HCT116 (cell line): ENCODE data around the gene MAPK8IP3. TPM values are rescaled to one million over a fixed set of nuclear protein-coding genes. Genes with fewer than 3 reads are reported as not detected.

Experiments used
- ATAC-seq: fragments of 200-7000 bp; cut with Tn5 transposase; 2 replicates; pipeline ENCODE4 v1.9.1; 2020; ENCODE audit warnings: mild to moderate bottlenecking, moderate library complexity
- BruUV-seq: library from RNA; stranded (reverse); fragments of 400-500 nt; replicated peaks from 2 replicates; lab custom pipeline; 2021; lab: Mats Ljungman, UMichigan
- CTCF ChIA-PET: fragments of 300-600 bp; sonication (Branson Sonifier 250); formaldehyde crosslinking; loops from one replicate; lab custom pipeline; 2021; ENCODE audit warnings: antibody characterized with exemption; lab: Charles Lee
- POLR2A ChIA-PET: fragments of 300-600, 350-600 bp; sonication (Branson Sonifier 250); formaldehyde crosslinking; loops from one replicate; lab custom pipeline; 2021; ENCODE audit warnings: antibody characterized with exemption; lab: Charles Lee
- RAD21 ChIA-PET, 2 experiments: fragments of 300-600 bp; sonication (Branson Sonifier 250); formaldehyde crosslinking; loops; one replicate each; lab custom pipeline; 2023; ENCODE audit warnings: low total read pairs in 2 of 2; ENCODE audit not compliant: uncharacterized antibody in 2 of 2, unreplicated experiment in 2 of 2, low non-redundant PET in 1 of 2; lab: Charles Lee
- DNase-seq: peaks from one replicate; pipeline ENCODE4 v3.0.0-alpha.2; 2010; ENCODE audit warnings: low read depth, low spot score
- H2AFZ ChIP-seq: fragments of 200-600 bp; shearing (Covaris generic), sonication (generic); 2 replicates; pipeline ENCODE4 v1.6.1; 2017; ENCODE audit warnings: low read depth, mixed run types, mixed read lengths, antibody characterized with exemption, low read length; ENCODE audit not compliant: poor library complexity, severe bottlenecking
- H3K27ac ChIP-seq: 2 replicates; pipeline ENCODE4 v1.5.1; 2012; ENCODE audit warnings: low read depth, low read length
- H3K27me3 ChIP-seq: fragments of 200-600 bp; sonication (generic); 2 replicates; pipeline ENCODE4 v1.6.1; 2016; ENCODE audit warnings: mixed run types, low read length, mixed read lengths; ENCODE audit not compliant: insufficient read depth
- H3K36me3 ChIP-seq, 2 experiments: fragments of 200-500 bp in 1 of 2; fragments of 200-600 bp in 1 of 2; sonication (Bioruptor generic) in 1 of 2; sonication (generic) in 1 of 2; 2 replicates each; pipeline versions ENCODE4 v1.5.1 to v1.6.1; 2014 to 2016; ENCODE audit warnings: low read length in 2 of 2, inconsistent platforms in 1 of 2, mixed read lengths in 1 of 2, mixed run types in 1 of 2; ENCODE audit not compliant: insufficient read depth in 2 of 2, control insufficient read depth in 1 of 2
- H3K4me1 ChIP-seq, 2 experiments: fragments of 200-600 bp in 1 of 2; sonication (generic) in 1 of 2; 2 replicates each; pipeline versions ENCODE4 v1.5.1 to v1.6.1; 2012 to 2017; ENCODE audit warnings: low read length in 2 of 2, inconsistent platforms in 1 of 2, mild to moderate bottlenecking in 1 of 2, mixed read lengths in 1 of 2, mixed run types in 1 of 2, moderate library complexity in 1 of 2; ENCODE audit not compliant: insufficient read depth in 2 of 2, control insufficient read depth in 1 of 2
- H3K4me2 ChIP-seq: fragments of 200-600 bp; sonication (generic); 2 replicates; pipeline ENCODE4 v1.6.1; 2017; ENCODE audit warnings: mixed run types, low read length, mixed read lengths
- H3K4me3 ChIP-seq, 2 experiments: fragments of 200-600 bp in 1 of 2; sonication (generic) in 1 of 2; replicated peaks in 1 of 2; 2 replicates each; pipeline ENCODE4 v1.5.1; 2011 to 2016; ENCODE audit warnings: low read length in 2 of 2, control low read depth in 1 of 2, low read depth in 1 of 2, mild to moderate bottlenecking in 1 of 2, mixed read lengths in 1 of 2, mixed run types in 1 of 2
- H3K79me2 ChIP-seq: fragments of 200-600 bp; sonication (generic); 2 replicates; pipeline ENCODE4 v1.6.1; 2017; ENCODE audit warnings: mild to moderate bottlenecking, mixed run types, low read length, moderate library complexity, mixed read lengths; ENCODE audit not compliant: insufficient read depth
- H3K9ac ChIP-seq: fragments of 200-600 bp; sonication (generic); 2 replicates; pipeline ENCODE4 v1.6.1; 2016; ENCODE audit warnings: low read length, mixed read lengths
- H3K9me2 ChIP-seq: fragments of 200-600 bp; sonication (generic), shearing (Covaris generic); 2 replicates; pipeline ENCODE4 v1.6.1; 2017; ENCODE audit warnings: mixed run types, mild to moderate bottlenecking, moderate library complexity; ENCODE audit not compliant: insufficient read depth
- H3K9me3 ChIP-seq, 2 experiments: fragments of 200-500 bp in 1 of 2; fragments of 200-600 bp in 1 of 2; sonication (Bioruptor generic) in 1 of 2; sonication (generic) in 1 of 2; 2 replicates each; pipeline ENCODE4 v1.6.1; 2014 to 2017; ENCODE audit warnings: low read length in 2 of 2, mixed read lengths in 2 of 2, inconsistent platforms in 1 of 2, low read depth in 1 of 2, mild to moderate bottlenecking in 1 of 2, mixed run types in 1 of 2, moderate library complexity in 1 of 2; ENCODE audit not compliant: control insufficient read depth in 1 of 2, insufficient read depth in 1 of 2
- H4K20me1 ChIP-seq: fragments of 200-600 bp; sonication (generic), shearing (Covaris generic); 2 replicates; pipeline ENCODE4 v1.6.1; 2017; ENCODE audit warnings: mixed run types, mild to moderate bottlenecking, moderate library complexity; ENCODE audit not compliant: insufficient read depth
- CBX3 ChIP-seq: IDR thresholded peaks from 2 replicates; pipeline ENCODE4 v1.6.1; 2012; ENCODE audit warnings: low read depth
- CEBPB ChIP-seq: IDR thresholded peaks from 2 replicates; pipeline ENCODE4 v1.6.1; 2012; ENCODE audit warnings: low read depth
- EZH2phosphoT487 ChIP-seq: fragments of 200-600 bp; IDR thresholded peaks from 2 replicates; pipeline ENCODE4 v1.6.1; 2018; ENCODE audit warnings: antibody characterized with exemption, borderline replicate concordance
- JUND ChIP-seq: IDR thresholded peaks from 2 replicates; pipeline ENCODE4 v1.6.1; 2012
- POLR2AphosphoS5 ChIP-seq: IDR thresholded peaks from 2 replicates; pipeline ENCODE4 v1.6.1; 2011; ENCODE audit warnings: mild to moderate bottlenecking, low read depth, low read length, moderate library complexity
- REST ChIP-seq: IDR thresholded peaks from 2 replicates; pipeline ENCODE4 v1.6.1; 2012; ENCODE audit warnings: low read depth
- SP1 ChIP-seq: IDR thresholded peaks from 2 replicates; pipeline ENCODE4 v1.6.1; 2012; ENCODE audit warnings: low read depth
- YY1 ChIP-seq: IDR thresholded peaks from 2 replicates; pipeline ENCODE4 v1.6.1; 2011; ENCODE audit warnings: low read length, low read depth, moderate library complexity, mild to moderate bottlenecking; ENCODE audit not compliant: insufficient replicate concordance; ENCODE audit errors: extremely low read depth
- ZFX ChIP-seq: fragments of 450-650 bp; IDR thresholded peaks from 2 replicates; pipeline ENCODE4 v1.6.1; 2017
- ZNF274 ChIP-seq: fragments of 200-500 bp; sonication (Bioruptor generic); IDR thresholded peaks from 2 replicates; pipeline ENCODE4 v1.6.1; 2014; ENCODE audit warnings: mild to moderate bottlenecking, low read depth, low read length, inconsistent platforms
- intact Hi-C: fragments of 100-400 bp; cut with micrococcal nuclease; formaldehyde crosslinking; loops from 2 replicates; pipeline ENCODE4 v1.10.0; 2022
- total RNA-seq: library from RNA; stranded (reverse); gene quantifications from one replicate; pipeline ENCODE4 v1.2.1, GENCODE V29; 2021; ENCODE audit not compliant: unreplicated experiment
- TF ChIP-seq, protein P1 (sequence below): IDR thresholded peaks from 2 replicates; pipeline ENCODE4 v1.6.1; 2011; ENCODE audit warnings: mild to moderate bottlenecking, low read length, moderate library complexity; ENCODE audit not compliant: insufficient replicate concordance; ENCODE audit errors: extremely low read depth
- TF ChIP-seq, protein P2 (sequence below): IDR thresholded peaks from 2 replicates; pipeline ENCODE4 v1.6.1; 2012

Gene MAPK8IP3
- total RNA-seq, 1 experiment from 2014 or later = 75.3 TPM

DNA sequence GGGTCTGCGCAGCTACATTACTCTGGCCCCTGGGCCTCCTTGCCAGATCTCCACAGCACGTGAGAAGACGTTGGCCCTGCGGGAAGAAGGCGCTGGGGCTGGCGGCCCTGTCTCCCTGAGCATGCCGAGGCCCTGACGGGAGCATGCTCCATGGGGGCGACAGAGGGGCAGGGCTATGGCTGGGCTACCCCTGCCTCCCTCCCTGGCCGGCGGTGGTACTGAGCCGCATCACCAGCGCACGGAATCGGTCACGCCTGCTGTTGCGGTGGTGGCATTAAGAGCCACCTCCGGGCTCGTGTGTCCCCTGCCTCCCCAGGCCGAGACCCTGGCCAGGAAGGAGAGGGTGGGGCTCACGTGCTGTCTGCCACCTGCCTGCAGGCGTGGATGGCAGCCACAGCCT lies 28.1 kb downstream of the MAPK8IP3 start:
- ChIA-PET RAD21 (no interaction called here), CTCF (no interaction called here), POLR2A (no interaction called here)
- Histone ChIP-seq H3K9me3 (peaks cover 0 to 12% of the 10 kb centered on the region in 2 experiments; a peak in 2 of 4 replicates), H3K27me3 (no peaks in the 10 kb centered on the region), H3K9me2 (no peaks in the 10 kb centered on the region), H3K27ac (no peak overlapping the region), H3K79me2 (no peaks in the 10 kb centered on the region; the same call in 1 of the 2 replicates), H3K4me2 (no peak overlapping the region), H3K36me3 (peaks cover 0 to 6% of the 10 kb centered on the region in 2 experiments; a peak in 2 of 4 replicates), H3K9ac (no peak overlapping the region), H4K20me1 (no peaks in the 10 kb centered on the region), H2AFZ (no peak overlapping the region), H3K4me1 (no peaks in the 10 kb centered on the region), H3K4me3 (no peak overlapping the region)
- no TSS peak for BruUV-seq
- intact Hi-C loops = no loop called here
- TF ChIP-seq, protein P1, sequence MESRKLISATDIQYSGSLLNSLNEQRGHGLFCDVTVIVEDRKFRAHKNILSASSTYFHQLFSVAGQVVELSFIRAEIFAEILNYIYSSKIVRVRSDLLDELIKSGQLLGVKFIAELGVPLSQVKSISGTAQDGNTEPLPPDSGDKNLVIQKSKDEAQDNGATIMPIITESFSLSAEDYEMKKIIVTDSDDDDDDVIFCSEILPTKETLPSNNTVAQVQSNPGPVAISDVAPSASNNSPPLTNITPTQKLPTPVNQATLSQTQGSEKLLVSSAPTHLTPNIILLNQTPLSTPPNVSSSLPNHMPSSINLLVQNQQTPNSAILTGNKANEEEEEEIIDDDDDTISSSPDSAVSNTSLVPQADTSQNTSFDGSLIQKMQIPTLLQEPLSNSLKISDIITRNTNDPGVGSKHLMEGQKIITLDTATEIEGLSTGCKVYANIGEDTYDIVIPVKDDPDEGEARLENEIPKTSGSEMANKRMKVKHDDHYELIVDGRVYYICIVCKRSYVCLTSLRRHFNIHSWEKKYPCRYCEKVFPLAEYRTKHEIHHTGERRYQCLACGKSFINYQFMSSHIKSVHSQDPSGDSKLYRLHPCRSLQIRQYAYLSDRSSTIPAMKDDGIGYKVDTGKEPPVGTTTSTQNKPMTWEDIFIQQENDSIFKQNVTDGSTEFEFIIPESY = no peak
- DNase-seq (no peak), ATAC-seq (no peak)

GRCh38 chr16:1734816-1735215 lies 28.8 kb downstream of the MAPK8IP3 start:
- Histone ChIP-seq H3K4me3 (no peak overlapping the region), H4K20me1 (no peaks in the 10 kb centered on the region), H3K9me2 (no peaks in the 10 kb centered on the region), H3K79me2 (no peaks in the 10 kb centered on the region; the same call in 1 of the 2 replicates), H3K9me3 (peaks cover 0 to 12% of the 10 kb centered on the region in 2 experiments; a peak in 2 of 4 replicates), H3K9ac (no peak overlapping the region), H3K4me2 (no peak overlapping the region), H2AFZ (no peak overlapping the region), H3K27me3 (no peaks in the 10 kb centered on the region), H3K27ac (peak overlapping the region; percentile 17; the same call in 1 of the 2 replicates), H3K36me3 (peaks cover 0 to 6% of the 10 kb centered on the region in 2 experiments; a peak in 2 of 4 replicates), H3K4me1 (no peaks in the 10 kb centered on the region)
- no peak for DNase-seq
- no TSS peak for BruUV-seq
- ChIA-PET POLR2A (no interaction called here), CTCF (no interaction called here), RAD21 (no interaction called here)
- intact Hi-C loops = no loop called here
- no peak for ATAC-seq
- TF ChIP-seq, protein P2, sequence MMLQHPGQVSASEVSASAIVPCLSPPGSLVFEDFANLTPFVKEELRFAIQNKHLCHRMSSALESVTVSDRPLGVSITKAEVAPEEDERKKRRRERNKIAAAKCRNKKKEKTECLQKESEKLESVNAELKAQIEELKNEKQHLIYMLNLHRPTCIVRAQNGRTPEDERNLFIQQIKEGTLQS = no peak
- TF ChIP-seq JUND = no peak
- no peak for TF ChIP-seq EZH2phosphoT487
- no peak for TF ChIP-seq CBX3
- no peak for TF ChIP-seq ZNF274
- TF ChIP-seq SP1 = no peak
- no peak for TF ChIP-seq ZFX
- no peak for TF ChIP-seq CEBPB
- no peak for TF ChIP-seq REST
- TF ChIP-seq, protein P1 = no peak
- no peak for TF ChIP-seq YY1
- TF ChIP-seq POLR2AphosphoS5 = no peak
